Sigmoid colon (tissue), 7 donors: ENCODE data around the gene MESD. TPM values are rescaled to one million over a fixed set of nuclear protein-coding genes. Genes with fewer than 3 reads are reported as not detected.

Experiments used
- DNase-seq: peaks from one replicate; pipeline ENCODE4 v3.0.0-alpha.2; 2019
- H3K27ac ChIP-seq, 4 donors: fragments of 200-600 bp; sonication (generic); one replicate each; pipeline ENCODE4 v1.5.1; 2016 to 2019; ENCODE audit warnings: mild to moderate bottlenecking in 1 of 4
- H3K27me3 ChIP-seq, 3 donors: fragments of 200-600 bp; sonication (generic); one replicate each; pipeline ENCODE4 v1.5.1; 2019; ENCODE audit warnings: mild to moderate bottlenecking in 1 of 3
- H3K36me3 ChIP-seq, 4 donors: fragments of 200-600 bp; sonication (generic); one replicate each; pipeline ENCODE4 v1.5.1; 2016 to 2019
- H3K4me1 ChIP-seq, 4 donors: fragments of 200-600 bp; sonication (generic); one replicate each; pipeline ENCODE4 v1.5.1; 2017 to 2019
- H3K4me3 ChIP-seq, 4 donors: fragments of 200-600 bp; sonication (generic); one replicate each; pipeline ENCODE4 v1.5.1; 2017 to 2019; ENCODE audit warnings: mild to moderate bottlenecking in 2 of 4, moderate library complexity in 1 of 4
- H3K9me3 ChIP-seq, 4 donors: fragments of 200-600 bp in 3 of 4; sonication (generic) in 3 of 4; one replicate each; pipeline versions ENCODE4 v1.5.1 to v1.6.1; 2013 to 2019
- EP300 ChIP-seq, 4 donors: sonication (generic); formaldehyde crosslinking; IDR thresholded peaks; one replicate each; pipeline ENCODE4 v1.6.1; 2017; ENCODE audit warnings: antibody characterized with exemption in 4 of 4
- POLR2A ChIP-seq, 2 donors: fragments of 450-650 bp; IDR thresholded peaks; one replicate each; pipeline ENCODE4 v1.6.1; 2016; ENCODE audit warnings: antibody characterized with exemption in 2 of 2, mild to moderate bottlenecking in 2 of 2, moderate library complexity in 2 of 2
- POLR2AphosphoS5 ChIP-seq, 4 donors: sonication (generic); formaldehyde crosslinking; IDR thresholded peaks; one replicate each; pipeline ENCODE4 v1.6.1; 2017; ENCODE audit warnings: antibody characterized with exemption in 4 of 4
- WGBS, 2 donors: extraction: QIAGEN DNeasy Blood & Tissue Kit; methylation state at CpG; one replicate each; pipeline ENCODE4 v1.1.7; 2013; 5-methylcytosine and 5-hydroxymethylcytosine counted together
- intact Hi-C: fragments of 100-400 bp; cut with DNase I; formaldehyde crosslinking; loops from one replicate; pipeline ENCODE4 v1.15.1; 2023
- polyA plus RNA-seq, 3 donors: library from polyadenylated mRNA; stranded (reverse); fragments of 200-250 nt; gene quantifications; one replicate each; pipeline ENCODE4 v1.2.3, GENCODE V29; 2013
- total RNA-seq, 4 donors: library from RNA; depleted of rRNA; stranded (reverse); fragments of >200 nt; gene quantifications; one replicate each; pipeline ENCODE4 v1.1.0, GENCODE V29; 2016
- TF ChIP-seq, protein P1 (sequence below), 4 experiments: fragments of 450-650 bp in 3 of 4; fragments of 200-600 bp in 1 of 4; IDR thresholded peaks; one replicate each; pipeline ENCODE4 v1.5.1; 2016 to 2019; ENCODE audit warnings: antibody characterized with exemption in 4 of 4, mild to moderate bottlenecking in 3 of 4, moderate library complexity in 2 of 4
- donor health status: healthy with polysubstance abuse.
- donor health status: Bipolar disorder and iron deficiency.
- donor health status: healthy.

The MESD gene
- total and polyA plus RNA-seq, 7 donors, result 5.4 to 20.8 (median 14.6) TPM

DNA sequence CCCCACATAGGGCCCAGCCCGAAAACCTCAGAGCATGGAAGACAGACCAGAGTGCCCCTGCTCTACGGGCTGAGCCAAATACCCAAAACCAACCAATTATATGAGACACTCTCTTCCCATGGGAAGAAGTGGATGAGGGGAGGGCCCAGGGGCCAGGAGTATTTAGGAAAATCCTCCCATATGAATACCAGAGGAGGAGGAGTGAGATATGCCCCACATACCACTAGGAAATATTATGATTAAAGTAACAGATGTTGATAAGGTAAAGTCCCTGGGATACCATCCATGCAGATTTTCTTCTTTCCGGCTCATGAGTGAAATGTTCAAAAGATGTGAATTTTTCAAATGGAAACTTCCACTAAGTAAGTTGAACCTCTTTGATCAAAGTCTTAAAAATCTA is 50.4 kb downstream of the MESD start:
- Histone ChIP-seq H3K27me3 (no peaks in the 10 kb centered on the region), H3K27ac (peak overlapping the region in 2 of 4 donors; percentile 57 to 72), H3K4me1 (peaks cover 0 to 63% (median 57%) of the 10 kb centered on the region in 4 donors), H3K36me3 (peaks cover 0 to 5% (median 0%) of the 10 kb centered on the region in 4 donors), H3K4me3 (no peak overlapping the region), H3K9me3 (no peaks in the 10 kb centered on the region)
- intact Hi-C loops, result loop anchor here (10.0 kb wide), 1 partner anchor 244 kb away; the partner anchor contains the start of gene ABHD17C
- TF ChIP-seq POLR2A (IDR thresholded peaks at IDR 0.05) (no peak), EP300 (IDR thresholded peaks at IDR 0.05) (no peak), POLR2AphosphoS5 (IDR thresholded peaks at IDR 0.05) (no peak)
- TF ChIP-seq, protein P1, sequence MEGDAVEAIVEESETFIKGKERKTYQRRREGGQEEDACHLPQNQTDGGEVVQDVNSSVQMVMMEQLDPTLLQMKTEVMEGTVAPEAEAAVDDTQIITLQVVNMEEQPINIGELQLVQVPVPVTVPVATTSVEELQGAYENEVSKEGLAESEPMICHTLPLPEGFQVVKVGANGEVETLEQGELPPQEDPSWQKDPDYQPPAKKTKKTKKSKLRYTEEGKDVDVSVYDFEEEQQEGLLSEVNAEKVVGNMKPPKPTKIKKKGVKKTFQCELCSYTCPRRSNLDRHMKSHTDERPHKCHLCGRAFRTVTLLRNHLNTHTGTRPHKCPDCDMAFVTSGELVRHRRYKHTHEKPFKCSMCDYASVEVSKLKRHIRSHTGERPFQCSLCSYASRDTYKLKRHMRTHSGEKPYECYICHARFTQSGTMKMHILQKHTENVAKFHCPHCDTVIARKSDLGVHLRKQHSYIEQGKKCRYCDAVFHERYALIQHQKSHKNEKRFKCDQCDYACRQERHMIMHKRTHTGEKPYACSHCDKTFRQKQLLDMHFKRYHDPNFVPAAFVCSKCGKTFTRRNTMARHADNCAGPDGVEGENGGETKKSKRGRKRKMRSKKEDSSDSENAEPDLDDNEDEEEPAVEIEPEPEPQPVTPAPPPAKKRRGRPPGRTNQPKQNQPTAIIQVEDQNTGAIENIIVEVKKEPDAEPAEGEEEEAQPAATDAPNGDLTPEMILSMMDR (IDR thresholded peaks at IDR 0.05), result no peak
- no peak for DNase-seq
- 95 to 97% methylated on average over 3 of the region's 3 CpGs for WGBS, 2 donors

DNA sequence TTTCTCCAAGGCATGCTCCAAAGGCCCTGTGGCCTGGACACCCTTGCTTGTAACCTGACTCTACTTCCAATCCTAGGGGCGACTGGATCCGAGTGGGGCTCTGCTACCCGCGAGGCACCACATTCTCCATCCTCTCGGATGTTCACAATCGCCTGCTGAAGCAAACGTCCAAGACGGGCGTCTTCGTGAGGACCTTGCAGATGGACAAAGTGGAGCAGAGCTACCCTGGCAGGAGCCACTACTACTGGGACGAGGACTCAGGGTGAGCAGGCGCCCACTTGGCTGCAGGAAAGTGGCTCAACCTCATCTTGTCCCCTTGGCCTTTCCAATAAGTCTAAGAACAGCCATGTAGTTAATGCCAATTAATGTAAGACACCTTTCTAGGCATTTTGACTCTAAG is 51.9 kb downstream of the MESD start:
- no peak for DNase-seq
- Histone ChIP-seq H3K4me1 (peaks cover 0 to 65% (median 56%) of the 10 kb centered on the region in 4 donors), H3K27ac (peak overlapping the region in 3 of 4 donors; percentile 69 to 89 (median 76)), H3K4me3 (no peak overlapping the region), H3K36me3 (peaks cover 0 to 5% (median 0%) of the 10 kb centered on the region in 4 donors), H3K9me3 (no peaks in the 10 kb centered on the region), H3K27me3 (no peaks in the 10 kb centered on the region)
- WGBS, 2 donors, result 96 to 98% methylated on average over 12 of the region's 12 CpGs
- intact Hi-C loops, result loop anchor here (2.0 to 10.0 kb wide), 2 partner anchors 121 to 243 kb away; partner anchors contain the start of gene ABHD17C
- TF ChIP-seq POLR2A (IDR thresholded peaks at IDR 0.05) (no peak), EP300 (IDR thresholded peaks at IDR 0.05) (no peak), POLR2AphosphoS5 (IDR thresholded peaks at IDR 0.05) (no peak)
- TF ChIP-seq, protein P1 (IDR thresholded peaks at IDR 0.05), result no peak

GRCh38 chr15:80936288-80937078 is 53.1 kb downstream of the MESD start:
- TF ChIP-seq, protein P1 (IDR thresholded peaks at IDR 0.05), result no peak
- peak; percentile 54 to 87 (median 62) for TF ChIP-seq EP300 (IDR thresholded peaks at IDR 0.05)
- TF ChIP-seq POLR2AphosphoS5 (IDR thresholded peaks at IDR 0.05), result peak; percentile 89 to 96 (median 92)
- no peak for TF ChIP-seq POLR2A (IDR thresholded peaks at IDR 0.05)
- H3K27ac ChIP-seq, result peak overlapping the region in 3 of 4 donors; percentile 69 to 89 (median 76)
- intact Hi-C loops, result loop anchor here (2.0 to 10.0 kb wide), 2 partner anchors 120 to 242 kb away; partner anchors contain the start of gene ABHD17C
- peak; percentile 79 for DNase-seq
- H3K9me3 ChIP-seq, result no peaks in the 10 kb centered on the region
- H3K4me1 ChIP-seq, result peaks cover 0 to 74% (median 66%) of the 10 kb centered on the region in 4 donors
- no peak overlapping the region for H3K4me3 ChIP-seq
- WGBS, 2 donors, result 95 to 96% methylated on average over 16 of the region's 16 CpGs
- no peaks in the 10 kb centered on the region for H3K36me3 ChIP-seq
- no peaks in the 10 kb centered on the region for H3K27me3 ChIP-seq

DNA sequence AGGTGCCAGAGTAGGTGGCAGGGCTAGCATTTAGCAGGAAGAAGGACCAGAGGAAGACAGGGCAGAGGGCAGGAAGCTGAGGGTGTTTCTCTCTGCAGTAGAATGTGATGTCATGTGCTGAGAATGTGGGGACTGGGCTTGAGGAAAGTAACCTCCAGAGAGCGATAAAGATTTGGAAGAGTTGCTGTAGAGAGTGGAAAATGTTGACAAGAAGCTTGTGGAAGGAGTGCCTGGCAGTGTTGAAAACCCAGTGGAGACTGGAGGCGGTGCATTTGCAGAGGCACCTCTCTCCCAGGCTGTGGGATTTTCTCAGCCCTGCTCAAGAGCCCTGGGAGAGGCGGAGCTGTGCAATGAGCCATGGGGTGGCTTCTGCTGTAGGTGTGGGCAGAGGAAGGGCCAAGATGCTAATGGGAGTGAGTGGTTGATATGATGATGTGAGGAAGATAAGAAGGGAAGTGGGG is 54.8 kb downstream of the MESD start:
- no peak for DNase-seq
- Histone ChIP-seq H3K36me3 (no peaks in the 10 kb centered on the region), H3K27me3 (no peaks in the 10 kb centered on the region), H3K27ac (peak overlapping the region in 3 of 4 donors; percentile 69 to 89 (median 76)), H3K9me3 (no peaks in the 10 kb centered on the region), H3K4me3 (no peak overlapping the region), H3K4me1 (peaks cover 0 to 65% (median 56%) of the 10 kb centered on the region in 4 donors)
- WGBS, 2 donors, result 95 to 96% methylated on average over 3 of the region's 3 CpGs
- TF ChIP-seq, protein P1 (IDR thresholded peaks at IDR 0.05), result no peak
- TF ChIP-seq POLR2A (IDR thresholded peaks at IDR 0.05) (no peak), EP300 (IDR thresholded peaks at IDR 0.05) (no peak), POLR2AphosphoS5 (IDR thresholded peaks at IDR 0.05) (no peak)
- intact Hi-C loops, result loop anchor here (5.0 to 10.0 kb wide), 2 partner anchors 72 to 240 kb away; partner anchors contain the start of gene ABHD17C
